MM.1S (cell line): Measurements from ENCODE around the gene CRADD.

Experiments
- DNase-seq: peaks from one replicate; pipeline ENCODE4 v3.0.0-alpha.2; 2015
- H2AFZ ChIP-seq: fragments of 300-600 bp; sonication (generic); 2 replicates; pipeline ENCODE4 v1.6.0; 2016; ENCODE audit warnings: antibody characterized with exemption, low read length
- H3F3A ChIP-seq: fragments of 300-600 bp; sonication (generic); 2 replicates; pipeline ENCODE4 v1.6.1; 2016; ENCODE audit warnings: mild to moderate bottlenecking, antibody characterized with exemption, low read length, moderate library complexity, mixed read lengths; ENCODE audit not compliant: insufficient read depth
- H3K27ac ChIP-seq: fragments of 300-600 bp; sonication (generic); 2 replicates; pipeline ENCODE4 v1.5.1; 2016; ENCODE audit warnings: mild to moderate bottlenecking, low read length
- H3K27me3 ChIP-seq: fragments of 300-600 bp; sonication (generic); replicated peaks from 2 replicates; pipeline ENCODE4 v1.6.0; 2016; ENCODE audit warnings: low read length; ENCODE audit not compliant: insufficient read depth
- H3K36me3 ChIP-seq: fragments of 300-600 bp; sonication (generic); replicated peaks from 2 replicates; pipeline ENCODE4 v1.6.1; 2016; ENCODE audit warnings: mild to moderate bottlenecking, low read length, mixed read lengths; ENCODE audit not compliant: insufficient read depth
- H3K4me1 ChIP-seq: fragments of 300-600 bp; sonication (generic); 2 replicates; pipeline ENCODE4 v1.6.1; 2016; ENCODE audit warnings: low read length, mixed read lengths
- H3K4me2 ChIP-seq: fragments of 300-600 bp; sonication (generic); 2 replicates; pipeline ENCODE4 v1.6.0; 2016; ENCODE audit warnings: low read depth, low read length
- H3K4me3 ChIP-seq: fragments of 300-600 bp; sonication (generic); 2 replicates; pipeline ENCODE4 v1.5.1; 2016; ENCODE audit warnings: low read length, mixed read lengths
- H3K79me2 ChIP-seq: fragments of 300-600 bp; sonication (generic); 2 replicates; pipeline ENCODE4 v1.6.1; 2016; ENCODE audit warnings: mixed run types, low read length, mixed read lengths
- H3K9ac ChIP-seq: fragments of 300-600 bp; sonication (generic); 2 replicates; pipeline ENCODE4 v1.6.1; 2016; ENCODE audit warnings: low read length, mixed read lengths
- H3K9me2 ChIP-seq: fragments of 300-600 bp; sonication (generic); replicated peaks from 2 replicates; pipeline ENCODE4 v1.6.1; 2016; ENCODE audit warnings: mild to moderate bottlenecking, low read length, mixed read lengths; ENCODE audit not compliant: insufficient read depth
- H3K9me3 ChIP-seq: fragments of 300-600 bp; sonication (generic); replicated peaks from 2 replicates; pipeline ENCODE4 v1.6.1; 2016; ENCODE audit warnings: mild to moderate bottlenecking, low read length, mixed read lengths; ENCODE audit not compliant: insufficient read depth
- H4K20me1 ChIP-seq: fragments of 300-600 bp; sonication (generic); 2 replicates; pipeline ENCODE4 v1.6.1; 2016; ENCODE audit warnings: mild to moderate bottlenecking, low read length, moderate library complexity, mixed read lengths; ENCODE audit not compliant: insufficient read depth
- CTCF ChIP-seq: fragments of 300-600 bp; sonication (generic); IDR thresholded peaks from 2 replicates; pipeline ENCODE4 v1.5.1; 2016; ENCODE audit warnings: antibody characterized with exemption, low read length, mixed read lengths
- EZH2 ChIP-seq: fragments of 300-600 bp; sonication (generic); optimal IDR thresholded peaks from 2 replicates; pipeline ENCODE3; 2017; ENCODE audit warnings: low read depth, mild to moderate bottlenecking, antibody characterized with exemption, low read length, mixed read lengths
- EZH2phosphoT487 ChIP-seq: fragments of 300-600 bp; sonication (generic); IDR thresholded peaks from 2 replicates; pipeline ENCODE4 v1.6.1; 2018; ENCODE audit warnings: antibody characterized with exemption, low read length

CRADD gene

GRCh38 chr12:93824514-93825500 lies 147.6 kb downstream of the CRADD start:
- no peaks in the 10 kb centered on the region for H3K36me3 ChIP-seq
- no peaks in the 10 kb centered on the region for H3F3A ChIP-seq
- H3K4me1 ChIP-seq = no peaks in the 10 kb centered on the region
- H3K27ac ChIP-seq = no peak overlapping the region
- DNase-seq = no peak
- H3K4me2 ChIP-seq = no peak overlapping the region
- H3K79me2 ChIP-seq = no peaks in the 10 kb centered on the region
- H4K20me1 ChIP-seq = no peaks in the 10 kb centered on the region
- H2AFZ ChIP-seq = no peak overlapping the region
- H3K9me3 ChIP-seq = no peaks in the 10 kb centered on the region
- no peaks in the 10 kb centered on the region for H3K9me2 ChIP-seq
- no peak overlapping the region for H3K4me3 ChIP-seq
- no peaks in the 10 kb centered on the region for H3K27me3 ChIP-seq
- TF ChIP-seq CTCF (no peak), EZH2 (no peak), EZH2phosphoT487 (no peak)
- H3K9ac ChIP-seq = no peak overlapping the region

- H3K9me3 ChIP-seq = no peaks in the 10 kb centered on the region
- no peaks in the 10 kb centered on the region for H3K36me3 ChIP-seq
- no peak overlapping the region for H2AFZ ChIP-seq
- H3F3A ChIP-seq = no peaks in the 10 kb centered on the region
- no peak overlapping the region for H3K9ac ChIP-seq
- H3K79me2 ChIP-seq = no peaks in the 10 kb centered on the region
- no peaks in the 10 kb centered on the region for H3K9me2 ChIP-seq
- no peaks in the 10 kb centered on the region for H3K27me3 ChIP-seq
- no peak overlapping the region for H3K4me3 ChIP-seq
- no peaks in the 10 kb centered on the region for H3K4me1 ChIP-seq
- no peaks in the 10 kb centered on the region for H4K20me1 ChIP-seq
- no peak overlapping the region for H3K4me2 ChIP-seq
- no peak overlapping the region for H3K27ac ChIP-seq
- no peak for DNase-seq
- TF ChIP-seq EZH2 = no peak
- no peak for TF ChIP-seq EZH2phosphoT487
- TF ChIP-seq CTCF = no peak
Observed at GRCh38 chr12:93825501-93825888, 148.3 kb downstream of the CRADD start.

GRCh38 chr12:93825931-93826555 lies 148.9 kb downstream of the CRADD start:
- H4K20me1 ChIP-seq = no peaks in the 10 kb centered on the region
- H3K27me3 ChIP-seq = no peaks in the 10 kb centered on the region
- no peak overlapping the region for H3K9ac ChIP-seq
- no peak overlapping the region for H2AFZ ChIP-seq
- H3K9me3 ChIP-seq = no peaks in the 10 kb centered on the region
- H3K79me2 ChIP-seq = no peaks in the 10 kb centered on the region
- no peak overlapping the region for H3K4me2 ChIP-seq
- H3K4me1 ChIP-seq = no peaks in the 10 kb centered on the region
- H3K4me3 ChIP-seq = no peak overlapping the region
- no peaks in the 10 kb centered on the region for H3K36me3 ChIP-seq
- DNase-seq = no peak
- no peaks in the 10 kb centered on the region for H3F3A ChIP-seq
- TF ChIP-seq CTCF (no peak), EZH2 (no peak), EZH2phosphoT487 (no peak)
- no peak overlapping the region for H3K27ac ChIP-seq
- H3K9me2 ChIP-seq = no peaks in the 10 kb centered on the region
